Kidney (tissue), 14 donors: ENCODE results near the gene KRT82. TPM values are rescaled to one million over a fixed set of nuclear protein-coding genes. Genes with fewer than 3 reads are reported as not detected.

Experiments used
- DNase-seq, 5 donors: peaks; one replicate each; pipeline ENCODE4 v3.0.0-alpha.2; 2013 to 2020
- FAIRE-seq: peaks from 2 replicates; lab custom pipeline; 2012; peaks lifted over from hg19 to GRCh38; lab: Jason Lieb, UNC
- H3K27ac ChIP-seq, 2 donors: one replicate each; pipeline ENCODE4 v1.7.0; 2013; ENCODE audit warnings: low read depth in 2 of 2, low read length in 2 of 2, inconsistent platforms in 1 of 2
- H3K27me3 ChIP-seq: one replicate; pipeline ENCODE4 v1.7.1; 2013; ENCODE audit warnings: low read length, inconsistent platforms; ENCODE audit not compliant: control insufficient read depth, insufficient read depth
- H3K36me3 ChIP-seq, 3 donors: one replicate each; pipeline versions ENCODE4 v1.7.0 to v1.7.1; 2013; ENCODE audit warnings: low read length in 3 of 3, control low read depth in 1 of 3, inconsistent platforms in 1 of 3; ENCODE audit not compliant: insufficient read depth in 3 of 3, control insufficient read depth in 2 of 3
- H3K4me1 ChIP-seq, 3 donors: one replicate each; pipeline versions ENCODE4 v1.7.0 to v1.7.1; 2013; ENCODE audit warnings: low read length in 3 of 3, inconsistent platforms in 1 of 3, low read depth in 1 of 3; ENCODE audit not compliant: control insufficient read depth in 2 of 3, insufficient read depth in 2 of 3
- H3K4me3 ChIP-seq, 3 donors: one replicate each; pipeline versions ENCODE4 v1.7.0 to v1.8.1; 2013; ENCODE audit warnings: low read length in 3 of 3, control low read depth in 1 of 3, inconsistent platforms in 1 of 3
- H3K9ac ChIP-seq, 3 donors: one replicate each; pipeline versions ENCODE4 v1.7.0 to v1.7.1; 2013; ENCODE audit warnings: low read length in 3 of 3, control low read depth in 1 of 3, inconsistent platforms in 1 of 3
- H3K9me3 ChIP-seq, 3 donors: one replicate each; pipeline versions ENCODE4 v1.7.0 to v1.7.1; 2013; ENCODE audit warnings: low read length in 3 of 3, control low read depth in 1 of 3, inconsistent platforms in 1 of 3; ENCODE audit not compliant: control insufficient read depth in 2 of 3, insufficient read depth in 1 of 3
- CTCF ChIP-seq: IDR thresholded peaks from 3 replicates; pipeline ENCODE4 v1.5.1; 2012; ENCODE audit warnings: mild to moderate bottlenecking, moderate library complexity, borderline replicate concordance; ENCODE audit not compliant: insufficient read depth; ENCODE audit errors: extremely low read depth
- intact Hi-C: fragments of 100-400 bp; cut with DNase I; formaldehyde crosslinking; loops from one replicate; pipeline ENCODE4 v1.11.1; 2022
- polyA plus RNA-seq: library from polyadenylated mRNA; stranded (reverse); fragments of 350-450 nt; fragmentation: Illumina TruSeq; extraction: RNeasy Lipid Tissue Mini Kit (QIAGEN cat#74804); gene quantifications from one replicate; pipeline ENCODE4 v1.2.3, GENCODE V29; 2014; ENCODE audit warnings: low read depth, low replicate concordance; ENCODE audit not compliant: insufficient read depth
- total RNA-seq: library from RNA; stranded (reverse); fragmentation: NEBNext Ultra II Directional; extraction: Animal tissue kit (Norgen Biotek cat#: 25700); gene quantifications from one replicate; pipeline ENCODE4 v1.2.1, GENCODE V29; 2021
- donor health status: control.
- donor health status: control.
- donor health status: control.
- donor health status: control.
- donor health status: control.
- donor health status: DM: yes; HTN: yes; CAD: no.
- donor health status: Normal renal cell carcinoma (clear cell type).

KRT82 gene
- total and polyA plus RNA-seq, 2 donors from 2014 or later = not detected

- intact Hi-C loops = no loop called here
- Histone ChIP-seq H3K4me3 (no peak overlapping the region), H3K27me3 (no peaks in the 10 kb centered on the region), H3K4me1 (no peaks in the 10 kb centered on the region), H3K9me3 (no peaks in the 10 kb centered on the region), H3K9ac (no peak overlapping the region), H3K36me3 (no peaks in the 10 kb centered on the region), H3K27ac (no peak overlapping the region)
- DNase-seq = peak in 1 of 5 donors; percentile 22
- FAIRE-seq = no peak
- TF ChIP-seq CTCF = no peak
Measured at GRCh38 chr12:52407918-52408317, 1.8 kb upstream of the KRT82 start.

DNA sequence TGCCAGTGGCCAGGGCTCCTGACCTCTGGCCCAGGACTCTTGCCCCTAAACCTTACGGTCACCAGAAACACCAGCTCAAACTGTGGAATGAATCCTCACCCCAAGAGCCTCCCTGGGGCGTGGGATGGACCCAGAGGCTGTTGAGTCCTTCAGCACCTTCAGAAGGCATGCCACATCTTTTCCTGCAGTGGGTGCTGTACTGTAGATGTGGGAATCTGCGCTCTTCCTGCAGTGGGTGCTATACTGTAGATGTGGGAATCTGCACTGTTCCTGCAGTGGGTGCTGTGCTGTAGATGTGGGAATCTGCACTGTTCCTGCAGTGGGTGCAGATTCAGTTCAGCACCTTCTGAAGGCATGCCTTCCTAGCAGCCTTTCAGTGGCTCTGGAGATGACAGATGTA lies 1.2 kb downstream of the KRT82 start:
- Histone ChIP-seq H3K27ac (no peak overlapping the region), H3K27me3 (no peaks in the 10 kb centered on the region), H3K36me3 (no peaks in the 10 kb centered on the region), H3K4me1 (no peaks in the 10 kb centered on the region), H3K4me3 (no peak overlapping the region), H3K9me3 (no peaks in the 10 kb centered on the region), H3K9ac (no peak overlapping the region)
- FAIRE-seq (no peak), DNase-seq (peak in 1 of 5 donors; percentile 4)
- intact Hi-C loops = no loop called here
- TF ChIP-seq CTCF = no peak

DNA sequence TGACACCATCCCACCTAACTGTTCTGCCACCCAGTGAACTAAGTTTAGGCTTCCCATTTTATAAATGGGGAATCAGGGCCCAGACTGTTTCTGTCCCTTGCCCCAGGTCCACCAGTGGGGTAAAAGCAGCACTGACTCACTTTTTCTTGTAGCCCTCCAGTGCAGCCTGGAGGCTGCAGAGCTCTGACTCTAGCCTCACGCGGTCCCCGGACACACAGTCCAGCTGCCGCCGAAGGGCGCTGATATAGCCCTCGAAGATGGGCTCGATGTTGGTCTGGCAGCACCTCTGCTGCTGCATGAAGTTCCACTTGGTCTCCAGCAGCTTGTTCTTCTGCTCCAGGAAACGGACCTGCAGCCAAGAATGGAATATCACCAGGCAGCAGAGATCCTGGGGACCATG lies 2.6 kb downstream of the KRT82 start:
- Histone ChIP-seq H3K4me1 (no peaks in the 10 kb centered on the region), H3K36me3 (no peaks in the 10 kb centered on the region), H3K4me3 (no peak overlapping the region), H3K27me3 (no peaks in the 10 kb centered on the region), H3K27ac (no peak overlapping the region), H3K9me3 (no peaks in the 10 kb centered on the region), H3K9ac (no peak overlapping the region)
- intact Hi-C loops = no loop called here
- FAIRE-seq (no peak), DNase-seq (peak in 1 of 5 donors; percentile 58)
- no peak for TF ChIP-seq CTCF

DNA sequence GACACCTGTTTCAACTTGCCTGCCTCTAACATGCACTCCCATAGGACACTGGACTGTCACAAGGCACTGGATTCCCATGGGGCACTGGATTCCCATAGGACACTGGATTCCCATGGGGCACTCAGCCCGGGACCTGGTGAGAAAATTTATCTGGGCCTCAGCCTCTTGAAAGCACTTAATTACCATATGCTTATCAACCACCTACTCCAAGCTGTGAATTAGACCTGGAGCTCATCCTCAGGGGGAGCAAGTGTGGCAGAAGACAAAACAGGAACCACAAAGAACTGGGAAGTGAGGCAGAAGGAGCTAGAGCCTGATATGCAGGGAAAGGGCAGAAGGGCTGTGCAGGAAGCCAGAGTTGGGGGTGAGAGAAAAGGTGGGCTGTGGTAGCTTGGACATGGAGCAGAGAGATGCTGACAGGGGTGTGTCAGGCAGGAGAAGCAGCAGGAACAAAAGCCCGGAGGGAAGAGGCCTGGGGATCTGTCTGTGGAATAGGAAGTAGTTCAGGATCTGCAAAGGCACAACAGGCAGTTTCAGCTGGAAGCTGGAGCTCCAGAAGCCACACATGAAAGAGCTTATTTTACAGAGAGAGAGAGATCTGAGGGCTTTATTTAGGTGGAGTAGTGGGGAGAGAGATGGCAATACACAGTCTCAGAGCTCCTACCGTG lies 3.1 kb downstream of the KRT82 start:
- no peak for FAIRE-seq
- no peaks in the 10 kb centered on the region for H3K36me3 ChIP-seq
- H3K4me3 ChIP-seq = no peak overlapping the region
- TF ChIP-seq CTCF = no peak
- no peaks in the 10 kb centered on the region for H3K27me3 ChIP-seq
- no peak overlapping the region for H3K9ac ChIP-seq
- no peaks in the 10 kb centered on the region for H3K9me3 ChIP-seq
- DNase-seq = peak in 1 of 5 donors; percentile 14
- intact Hi-C loops = no loop called here
- H3K4me1 ChIP-seq = no peaks in the 10 kb centered on the region
- H3K27ac ChIP-seq = no peak overlapping the region
